ENCODE data around the gene PARP15.
A peak's percentile ranks its signal among the peaks of the same experiment; 100 is the strongest.

PARP15 gene

GRCh38 chr3:122568755-122569154, 8.7 kb upstream of the PARP15 start:
- ChIA-PET POLR2A (interaction anchor here (0.6 kb wide), 1 partner anchor 48 kb away, joined by 4 read pairs; no protein-coding TSS in a partner anchor), CTCF (interaction anchor here (1.8 kb wide), 1 partner anchor 111 kb away, joined by 7 read pairs; no protein-coding TSS in a partner anchor)
- H3K36me3 ChIP-seq (ENCODE audit: control insufficient read depth in 4 of 4, insufficient read depth in 4 of 4, low read length in 3 of 4) = peaks cover 29 to 73% (median 52%) of the 10 kb centered on the region in 4 experiments
- no peaks in the 10 kb centered on the region for H3K27me3 ChIP-seq (replicated peaks in 2 of 5; ENCODE audit: control insufficient read depth in 4 of 5, insufficient read depth in 5 of 5, low read length in 4 of 5)
- no peak for DNase-seq
- H3K4me1 ChIP-seq (ENCODE audit: control extremely low read depth in 1 of 4, control insufficient read depth in 4 of 4, insufficient read depth in 4 of 4, low read length in 3 of 4) = peaks cover 2 to 13% (median 8%) of the 10 kb centered on the region in 4 experiments
- H3K9me3 ChIP-seq (ENCODE audit: control extremely low read depth in 1 of 5, control insufficient read depth in 4 of 5, insufficient read depth in 2 of 5, low read depth in 1 of 5, low read length in 4 of 5) = no peaks in the 10 kb centered on the region
- H3K27ac ChIP-seq (ENCODE audit: insufficient read depth in 1 of 2, low read depth in 1 of 2, low read length in 2 of 2, poor library complexity in 1 of 2, severe bottlenecking in 2 of 2) = peak overlapping the region in 1 of 2 experiments; percentile 34
- WGBS (ENCODE audit: insufficient coverage) = 70% methylated on average over 3 of the region's 3 CpGs
- H3K4me3 ChIP-seq (ENCODE audit: control insufficient read depth in 1 of 7, extremely low read depth in 1 of 7, insufficient read depth in 4 of 7, low read depth in 2 of 7, low read length in 6 of 7) = no peak overlapping the region

DNA sequence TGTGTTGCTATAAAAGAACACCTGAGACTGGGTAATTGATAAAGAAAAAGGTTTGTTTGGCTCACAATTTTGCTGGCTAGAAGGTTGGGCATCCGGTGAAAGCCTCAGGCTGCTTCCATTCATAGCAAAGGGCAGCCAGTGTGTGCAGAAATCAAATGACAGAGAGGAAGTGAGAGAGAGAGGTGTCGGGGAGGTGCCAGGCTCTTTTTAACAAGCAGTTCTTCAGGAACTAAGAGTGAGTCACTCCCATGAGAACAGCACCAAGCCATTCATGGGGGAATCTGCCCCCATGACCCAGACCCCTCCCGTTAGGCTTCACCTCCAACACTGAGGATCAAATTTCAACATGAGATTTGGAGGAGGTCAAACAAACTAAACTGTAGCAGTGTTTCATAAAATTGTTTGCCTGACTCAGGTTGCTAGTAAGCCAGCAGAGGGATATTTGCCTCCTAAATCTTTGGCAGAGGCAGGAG, 4.5 kb upstream of the PARP15 start:
- 65% methylated on average over 3 of the region's 3 CpGs for WGBS (ENCODE audit: insufficient coverage)
- DNase-seq = peak in 2 of 3 donors; percentile 42 to 50
- Histone ChIP-seq H3K36me3 (ENCODE audit: control insufficient read depth in 4 of 4, insufficient read depth in 4 of 4, low read length in 3 of 4) (peaks cover 18 to 56% (median 37%) of the 10 kb centered on the region in 4 experiments), H3K4me3 (ENCODE audit: control insufficient read depth in 1 of 7, extremely low read depth in 1 of 7, insufficient read depth in 4 of 7, low read depth in 2 of 7, low read length in 6 of 7) (no peak overlapping the region), H3K9me3 (ENCODE audit: control extremely low read depth in 1 of 5, control insufficient read depth in 4 of 5, insufficient read depth in 2 of 5, low read depth in 1 of 5, low read length in 4 of 5) (no peaks in the 10 kb centered on the region), H3K4me1 (ENCODE audit: control extremely low read depth in 1 of 4, control insufficient read depth in 4 of 4, insufficient read depth in 4 of 4, low read length in 3 of 4) (peaks cover 0 to 7% (median 3%) of the 10 kb centered on the region in 4 experiments), H3K27ac (ENCODE audit: insufficient read depth in 1 of 2, low read depth in 1 of 2, low read length in 2 of 2, poor library complexity in 1 of 2, severe bottlenecking in 2 of 2) (no peak overlapping the region), H3K27me3 (replicated peaks in 2 of 5; ENCODE audit: control insufficient read depth in 4 of 5, insufficient read depth in 5 of 5, low read length in 4 of 5) (no peaks in the 10 kb centered on the region)
- POLR2A ChIA-PET = no interaction called here
- CTCF ChIA-PET = no interaction called here

GRCh38 chr3:122576174-122576940, 1.1 kb upstream of the PARP15 start:
- Histone ChIP-seq H3K4me3 (ENCODE audit: control insufficient read depth in 1 of 7, extremely low read depth in 1 of 7, insufficient read depth in 4 of 7, low read depth in 2 of 7, low read length in 6 of 7) (no peak overlapping the region), H3K9me3 (ENCODE audit: control extremely low read depth in 1 of 5, control insufficient read depth in 4 of 5, insufficient read depth in 2 of 5, low read depth in 1 of 5, low read length in 4 of 5) (peaks cover 0 to 3% (median 0%) of the 10 kb centered on the region in 5 experiments), H3K27ac (ENCODE audit: insufficient read depth in 1 of 2, low read depth in 1 of 2, low read length in 2 of 2, poor library complexity in 1 of 2, severe bottlenecking in 2 of 2) (no peak overlapping the region), H3K4me1 (ENCODE audit: control extremely low read depth in 1 of 4, control insufficient read depth in 4 of 4, insufficient read depth in 4 of 4, low read length in 3 of 4) (peaks cover 0 to 13% (median 4%) of the 10 kb centered on the region in 4 experiments), H3K36me3 (ENCODE audit: control insufficient read depth in 4 of 4, insufficient read depth in 4 of 4, low read length in 3 of 4) (peaks cover 4 to 25% (median 14%) of the 10 kb centered on the region in 4 experiments), H3K27me3 (replicated peaks in 2 of 5; ENCODE audit: control insufficient read depth in 4 of 5, insufficient read depth in 5 of 5, low read length in 4 of 5) (no peaks in the 10 kb centered on the region)
- DNase-seq = peak; percentile 42 to 73 (median 66)
- ChIA-PET POLR2A (no interaction called here), CTCF (no interaction called here)
- 93% methylated on average over 4 of the region's 8 CpGs for WGBS (ENCODE audit: insufficient coverage)

GRCh38 chr3:122578069-122578740, 755 bp downstream of the PARP15 start:
- 33% methylated on average over 1 of the region's 5 CpGs for WGBS (ENCODE audit: insufficient coverage)
- DNase-seq = peak in 1 of 3 donors; percentile 32
- peak overlapping the region; percentile 69 to 93 (median 82) for H3K4me3 ChIP-seq (ENCODE audit: control insufficient read depth in 1 of 7, extremely low read depth in 1 of 7, insufficient read depth in 4 of 7, low read depth in 2 of 7, low read length in 6 of 7)
- H3K4me1 ChIP-seq (ENCODE audit: control extremely low read depth in 1 of 4, control insufficient read depth in 4 of 4, insufficient read depth in 4 of 4, low read length in 3 of 4) = peaks cover 0 to 9% (median 4%) of the 10 kb centered on the region in 4 experiments
- peaks cover 2 to 11% (median 4%) of the 10 kb centered on the region in 4 experiments for H3K36me3 ChIP-seq (ENCODE audit: control insufficient read depth in 4 of 4, insufficient read depth in 4 of 4, low read length in 3 of 4)
- ChIA-PET POLR2A (interaction anchor here (0.8 kb wide), 1 partner anchor 101 kb away, joined by 3 read pairs; no protein-coding TSS in a partner anchor), CTCF (interaction anchor here (1.8 kb wide), 1 partner anchor 18 kb away, joined by 6 read pairs; no protein-coding TSS in a partner anchor)
- no peaks in the 10 kb centered on the region for H3K27me3 ChIP-seq (replicated peaks in 2 of 5; ENCODE audit: control insufficient read depth in 4 of 5, insufficient read depth in 5 of 5, low read length in 4 of 5)
- peaks cover 1 to 14% (median 4%) of the 10 kb centered on the region in 5 experiments for H3K9me3 ChIP-seq (ENCODE audit: control extremely low read depth in 1 of 5, control insufficient read depth in 4 of 5, insufficient read depth in 2 of 5, low read depth in 1 of 5, low read length in 4 of 5)
- H3K27ac ChIP-seq (ENCODE audit: insufficient read depth in 1 of 2, low read depth in 1 of 2, low read length in 2 of 2, poor library complexity in 1 of 2, severe bottlenecking in 2 of 2) = peak overlapping the region in 1 of 2 experiments; percentile 77

GRCh38 chr3:122580470-122580869, 3.0 kb downstream of the PARP15 start:
- CTCF ChIA-PET = interaction anchor here (1.1 kb wide), 1 partner anchor 21 kb away, joined by 3 read pairs; no protein-coding TSS in a partner anchor

GRCh38 chr3:122581622-122582021, 4.2 kb downstream of the PARP15 start:
- no peak for DNase-seq
- peaks cover 0 to 4% (median 3%) of the 10 kb centered on the region in 4 experiments for H3K36me3 ChIP-seq (ENCODE audit: control insufficient read depth in 4 of 4, insufficient read depth in 4 of 4, low read length in 3 of 4)
- H3K27ac ChIP-seq (ENCODE audit: insufficient read depth in 1 of 2, low read depth in 1 of 2, low read length in 2 of 2, poor library complexity in 1 of 2, severe bottlenecking in 2 of 2) = no peak overlapping the region
- H3K4me1 ChIP-seq (ENCODE audit: control extremely low read depth in 1 of 4, control insufficient read depth in 4 of 4, insufficient read depth in 4 of 4, low read length in 3 of 4) = peaks cover 0 to 8% (median 5%) of the 10 kb centered on the region in 4 experiments
- POLR2A ChIA-PET = interaction anchor here (0.6 kb wide), 1 partner anchor 66 kb away, joined by 4 read pairs; no protein-coding TSS in a partner anchor
- peaks cover 3 to 19% (median 9%) of the 10 kb centered on the region in 5 experiments for H3K9me3 ChIP-seq (ENCODE audit: control extremely low read depth in 1 of 5, control insufficient read depth in 4 of 5, insufficient read depth in 2 of 5, low read depth in 1 of 5, low read length in 4 of 5)
- WGBS (ENCODE audit: insufficient coverage) = no CpG with 5 or more reads among the region's 2 CpGs
- H3K27me3 ChIP-seq (replicated peaks in 2 of 5; ENCODE audit: control insufficient read depth in 4 of 5, insufficient read depth in 5 of 5, low read length in 4 of 5) = no peaks in the 10 kb centered on the region
- CTCF ChIA-PET = no interaction called here
- no peak overlapping the region for H3K4me3 ChIP-seq (ENCODE audit: control insufficient read depth in 1 of 7, extremely low read depth in 1 of 7, insufficient read depth in 4 of 7, low read depth in 2 of 7, low read length in 6 of 7)

More at GRCh38 chr3:122580470-122580869, 3.0 kb downstream of the PARP15 start:
- POLR2A ChIA-PET = no interaction called here
- Histone ChIP-seq H3K27me3 (replicated peaks in 2 of 5; ENCODE audit: control insufficient read depth in 4 of 5, insufficient read depth in 5 of 5, low read length in 4 of 5) (no peaks in the 10 kb centered on the region), H3K4me3 (ENCODE audit: control insufficient read depth in 1 of 7, extremely low read depth in 1 of 7, insufficient read depth in 4 of 7, low read depth in 2 of 7, low read length in 6 of 7) (no peak overlapping the region), H3K27ac (ENCODE audit: insufficient read depth in 1 of 2, low read depth in 1 of 2, low read length in 2 of 2, poor library complexity in 1 of 2, severe bottlenecking in 2 of 2) (no peak overlapping the region), H3K4me1 (ENCODE audit: control extremely low read depth in 1 of 4, control insufficient read depth in 4 of 4, insufficient read depth in 4 of 4, low read length in 3 of 4) (peaks cover 0 to 9% (median 5%) of the 10 kb centered on the region in 4 experiments), H3K9me3 (ENCODE audit: control extremely low read depth in 1 of 5, control insufficient read depth in 4 of 5, insufficient read depth in 2 of 5, low read depth in 1 of 5, low read length in 4 of 5) (peaks cover 3 to 19% (median 9%) of the 10 kb centered on the region in 5 experiments), H3K36me3 (ENCODE audit: control insufficient read depth in 4 of 4, insufficient read depth in 4 of 4, low read length in 3 of 4) (peaks cover 0 to 4% (median 3%) of the 10 kb centered on the region in 4 experiments)
- DNase-seq = no peak
- WGBS (ENCODE audit: insufficient coverage) = no CpG with 5 or more reads among the region's 3 CpGs
